Coronary artery (tissue), 2 donors: ENCODE data around the gene DISC1.

Experiments
- DNase-seq: peaks from one replicate; pipeline ENCODE4 v3.0.0-alpha.2; 2017; ENCODE audit warnings: low spot score
- H3K27ac ChIP-seq, 2 donors: fragments of 200-600 bp; sonication (generic); one replicate each; pipeline ENCODE4 v1.5.1; 2016 to 2019
- H3K4me3 ChIP-seq: fragments of 200-600 bp; sonication (generic); 2 replicates; pipeline ENCODE4 v1.5.1; 2016; ENCODE audit warnings: mild to moderate bottlenecking, moderate library complexity
- CTCF ChIP-seq: fragments of 200-600 bp; sonication (generic); IDR thresholded peaks from one replicate; pipeline ENCODE4 v1.5.1; 2019; ENCODE audit warnings: antibody characterized with exemption

DISC1 gene

GRCh38 chr1:231972111-231972445, 345.5 kb downstream of the DISC1 start:
- TF ChIP-seq CTCF: no peak
- H3K27ac ChIP-seq: no peak overlapping the region
- H3K4me3 ChIP-seq: no peak overlapping the region
- no peak for DNase-seq

GRCh38 chr1:231973830-231974229, 347.2 kb downstream of the DISC1 start:
- Histone ChIP-seq H3K4me3 (no peak overlapping the region), H3K27ac (no peak overlapping the region)
- DNase-seq: no peak
- TF ChIP-seq CTCF: no peak

GRCh38 chr1:231976231-231976630, 349.6 kb downstream of the DISC1 start:
- Histone ChIP-seq H3K4me3 (no peak overlapping the region), H3K27ac (no peak overlapping the region)
- TF ChIP-seq CTCF: no peak
- DNase-seq: no peak

- H3K4me3 ChIP-seq: no peak overlapping the region
- DNase-seq: no peak
- H3K27ac ChIP-seq: no peak overlapping the region
These were observed 355.1 kb downstream of the DISC1 start for GRCh38 chr1:231981675-231982074.

GRCh38 chr1:231982871-231983587, 356.4 kb downstream of the DISC1 start:
- Histone ChIP-seq H3K27ac (no peak overlapping the region), H3K4me3 (no peak overlapping the region)
- no peak for DNase-seq
- TF ChIP-seq CTCF: no peak

More at GRCh38 chr1:231981675-231982074, 355.1 kb downstream of the DISC1 start:
- no peak for TF ChIP-seq CTCF

- no peak for DNase-seq
- no peak for TF ChIP-seq CTCF
- Histone ChIP-seq H3K4me3 (no peak overlapping the region), H3K27ac (no peak overlapping the region)
These were observed 357.1 kb downstream of the DISC1 start for GRCh38 chr1:231983588-231984193.
